Measurements from ENCODE around the gene UNC45B.
"Not testable (repeated sequence)": the region's sequence is repeated elsewhere in the genome, so short reads cannot be mapped to it uniquely, and the experiment has no call there.

UNC45B gene

GRCh38 chr17:35185849-35186248 is 38.2 kb downstream of the UNC45B start:
- H3K4me1 ChIP-seq (ENCODE audit: insufficient read depth, low read length): peaks cover 29% of the 10 kb centered on the region
- H3K27me3 ChIP-seq (ENCODE audit: insufficient read depth, low read length): no peaks in the 10 kb centered on the region
- H3K9me3 ChIP-seq (ENCODE audit: low read length): no peaks in the 10 kb centered on the region
- H3K4me3 ChIP-seq (ENCODE audit: low read length): no peak overlapping the region
- H3K36me3 ChIP-seq (ENCODE audit: insufficient read depth, low read length): no peaks in the 10 kb centered on the region
- no peak overlapping the region for H2AFZ ChIP-seq (ENCODE audit: low read depth, low read length)

- no peaks in the 10 kb centered on the region for H3K27me3 ChIP-seq (ENCODE audit: insufficient read depth, low read length)
These were observed 39.9 kb downstream of the UNC45B start for GRCh38 chr17:35187481-35187880.

GRCh38 chr17:35188111-35188510 is 40.5 kb downstream of the UNC45B start:
- Histone ChIP-seq H3K27me3 (ENCODE audit: insufficient read depth, low read length) (no peaks in the 10 kb centered on the region), H3K4me3 (ENCODE audit: low read length) (no peak overlapping the region), H3K36me3 (ENCODE audit: insufficient read depth, low read length) (no peaks in the 10 kb centered on the region), H3K9me3 (ENCODE audit: low read length) (no peaks in the 10 kb centered on the region), H3K4me1 (ENCODE audit: insufficient read depth, low read length) (peaks cover 29% of the 10 kb centered on the region), H2AFZ (ENCODE audit: low read depth, low read length) (no peak overlapping the region)

More at GRCh38 chr17:35187481-35187880, 39.9 kb downstream of the UNC45B start:
- Histone ChIP-seq H3K36me3 (ENCODE audit: insufficient read depth, low read length) (no peaks in the 10 kb centered on the region), H3K4me1 (ENCODE audit: insufficient read depth, low read length) (peaks cover 29% of the 10 kb centered on the region), H2AFZ (ENCODE audit: low read depth, low read length) (no peak overlapping the region), H3K9me3 (ENCODE audit: low read length) (no peaks in the 10 kb centered on the region), H3K4me3 (ENCODE audit: low read length) (no peak overlapping the region)

GRCh38 chr17:35189291-35189690 is 41.7 kb downstream of the UNC45B start:
- H3K9me3 ChIP-seq (ENCODE audit: low read length): no peaks in the 10 kb centered on the region
- H3K4me1 ChIP-seq (ENCODE audit: insufficient read depth, low read length): peaks cover 29% of the 10 kb centered on the region
- H3K36me3 ChIP-seq (ENCODE audit: insufficient read depth, low read length): no peaks in the 10 kb centered on the region
- H3K27me3 ChIP-seq (ENCODE audit: insufficient read depth, low read length): no peaks in the 10 kb centered on the region
- H2AFZ ChIP-seq (ENCODE audit: low read depth, low read length): no peak overlapping the region
- no peak overlapping the region for H3K4me3 ChIP-seq (ENCODE audit: low read length)

- H3K27me3 ChIP-seq (ENCODE audit: insufficient read depth, low read length): no peaks in the 10 kb centered on the region
- H3K9me3 ChIP-seq (ENCODE audit: low read length): no peaks in the 10 kb centered on the region
- no peaks in the 10 kb centered on the region for H3K36me3 ChIP-seq (ENCODE audit: insufficient read depth, low read length)
- no peak overlapping the region for H2AFZ ChIP-seq (ENCODE audit: low read depth, low read length)
- H3K4me3 ChIP-seq (ENCODE audit: low read length): no peak overlapping the region
- H3K4me1 ChIP-seq (ENCODE audit: insufficient read depth, low read length): peaks cover 22% of the 10 kb centered on the region
These were observed 43.5 kb downstream of the UNC45B start for GRCh38 chr17:35191001-35191695.

- Histone ChIP-seq H2AFZ (ENCODE audit: low read depth, low read length) (no peak overlapping the region), H3K4me3 (ENCODE audit: low read length) (no peak overlapping the region), H3K27me3 (ENCODE audit: insufficient read depth, low read length) (no peaks in the 10 kb centered on the region), H3K9me3 (ENCODE audit: low read length) (peaks cover 1% of the 10 kb centered on the region), H3K36me3 (ENCODE audit: insufficient read depth, low read length) (no peaks in the 10 kb centered on the region), H3K4me1 (ENCODE audit: insufficient read depth, low read length) (peaks cover 8% of the 10 kb centered on the region)
These were observed 45.1 kb downstream of the UNC45B start for GRCh38 chr17:35192708-35193107.

GRCh38 chr17:35194001-35194400 is 46.4 kb downstream of the UNC45B start, which contains the start of gene SLC35G3:
TSS of gene SLC35G3 (minus strand) at chr17:35194393. CDS start at chr17:35194307, 86 bp downstream.
- H3K4me1 ChIP-seq (ENCODE audit: insufficient read depth, low read length); H3K9me3 ChIP-seq (ENCODE audit: low read length); H2AFZ ChIP-seq (ENCODE audit: low read depth, low read length); H3K4me3 ChIP-seq (ENCODE audit: low read length); H3K36me3 ChIP-seq (ENCODE audit: insufficient read depth, low read length); H3K27me3 ChIP-seq (ENCODE audit: insufficient read depth, low read length): not testable (repeated sequence)

GRCh38 chr17:35195062-35195461 is 47.4 kb downstream of the UNC45B start:
- H3K36me3 ChIP-seq (ENCODE audit: insufficient read depth, low read length); H3K4me1 ChIP-seq (ENCODE audit: insufficient read depth, low read length); H2AFZ ChIP-seq (ENCODE audit: low read depth, low read length); H3K9me3 ChIP-seq (ENCODE audit: low read length); H3K4me3 ChIP-seq (ENCODE audit: low read length); H3K27me3 ChIP-seq (ENCODE audit: insufficient read depth, low read length): not testable (repeated sequence)

- H3K36me3 ChIP-seq (ENCODE audit: insufficient read depth, low read length); H3K4me1 ChIP-seq (ENCODE audit: insufficient read depth, low read length); H3K9me3 ChIP-seq (ENCODE audit: low read length); H3K4me3 ChIP-seq (ENCODE audit: low read length); H3K27me3 ChIP-seq (ENCODE audit: insufficient read depth, low read length); H2AFZ ChIP-seq (ENCODE audit: low read depth, low read length): not testable (repeated sequence)
These were observed 55.0 kb downstream of the UNC45B start for GRCh38 chr17:35202582-35202981.

GRCh38 chr17:35210741-35211140 is 63.1 kb downstream of the UNC45B start:
- H3K36me3 ChIP-seq (ENCODE audit: insufficient read depth, low read length): no peaks in the 10 kb centered on the region
- H2AFZ ChIP-seq (ENCODE audit: low read depth, low read length): no peak overlapping the region
- no peak overlapping the region for H3K4me3 ChIP-seq (ENCODE audit: low read length)
- no peaks in the 10 kb centered on the region for H3K4me1 ChIP-seq (ENCODE audit: insufficient read depth, low read length)
- H3K9me3 ChIP-seq (ENCODE audit: low read length): no peaks in the 10 kb centered on the region
- peaks cover 5% of the 10 kb centered on the region for H3K27me3 ChIP-seq (ENCODE audit: insufficient read depth, low read length)

- H2AFZ ChIP-seq (ENCODE audit: low read depth, low read length): no peak overlapping the region
- no peaks in the 10 kb centered on the region for H3K9me3 ChIP-seq (ENCODE audit: low read length)
- H3K27me3 ChIP-seq (ENCODE audit: insufficient read depth, low read length): peaks cover 5% of the 10 kb centered on the region
- H3K4me3 ChIP-seq (ENCODE audit: low read length): no peak overlapping the region
- no peaks in the 10 kb centered on the region for H3K36me3 ChIP-seq (ENCODE audit: insufficient read depth, low read length)
- no peaks in the 10 kb centered on the region for H3K4me1 ChIP-seq (ENCODE audit: insufficient read depth, low read length)
These were observed 65.1 kb downstream of the UNC45B start for GRCh38 chr17:35212668-35213067.

GRCh38 chr17:35213412-35213940 is 65.9 kb downstream of the UNC45B start:
- H3K4me3 ChIP-seq (ENCODE audit: low read length): no peak overlapping the region
- H3K27me3 ChIP-seq (ENCODE audit: insufficient read depth, low read length): peaks cover 5% of the 10 kb centered on the region
- no peaks in the 10 kb centered on the region for H3K9me3 ChIP-seq (ENCODE audit: low read length)
- no peaks in the 10 kb centered on the region for H3K4me1 ChIP-seq (ENCODE audit: insufficient read depth, low read length)
- no peak overlapping the region for H2AFZ ChIP-seq (ENCODE audit: low read depth, low read length)
- H3K36me3 ChIP-seq (ENCODE audit: insufficient read depth, low read length): no peaks in the 10 kb centered on the region

- no peak overlapping the region for H2AFZ ChIP-seq (ENCODE audit: low read depth, low read length)
- H3K27me3 ChIP-seq (ENCODE audit: insufficient read depth, low read length): peaks cover 5% of the 10 kb centered on the region
- H3K4me1 ChIP-seq (ENCODE audit: insufficient read depth, low read length): no peaks in the 10 kb centered on the region
- no peak overlapping the region for H3K4me3 ChIP-seq (ENCODE audit: low read length)
- no peaks in the 10 kb centered on the region for H3K36me3 ChIP-seq (ENCODE audit: insufficient read depth, low read length)
- no peaks in the 10 kb centered on the region for H3K9me3 ChIP-seq (ENCODE audit: low read length)
These were observed 66.6 kb downstream of the UNC45B start for GRCh38 chr17:35214192-35214591.

Data from neuron (in vitro differentiated cells).